ENCODE data around the gene MAMDC2.

DNA sequence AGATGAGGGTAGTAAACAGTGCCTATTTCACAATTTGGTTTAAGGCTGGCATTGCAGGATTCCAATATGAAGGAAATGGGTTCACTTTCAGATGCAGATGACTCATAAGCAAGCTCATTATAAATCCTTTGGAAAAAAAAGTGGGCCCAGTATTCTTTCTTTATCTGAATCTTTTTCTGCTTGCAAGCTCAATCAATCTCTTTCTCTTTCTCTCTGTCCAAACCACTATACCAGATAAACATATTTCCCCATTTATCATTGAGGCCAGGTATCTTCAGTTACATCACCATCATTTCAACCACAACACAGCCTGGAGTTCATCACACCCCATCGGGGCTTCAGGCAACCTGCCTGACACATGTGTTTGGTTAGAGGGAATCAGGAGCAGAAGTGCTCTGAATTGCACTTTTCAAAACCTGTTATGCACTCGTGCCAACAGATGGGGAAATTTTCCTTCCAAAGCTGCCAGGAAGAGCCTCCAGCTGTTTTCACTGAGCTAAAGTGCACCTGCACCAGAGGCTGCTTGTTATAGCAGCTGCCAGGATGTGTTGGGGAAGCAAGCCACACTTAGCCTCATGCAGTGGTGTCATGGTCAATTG lies 30.0 kb upstream of the MAMDC2 start:
- TF ChIP-seq, protein P1, sequence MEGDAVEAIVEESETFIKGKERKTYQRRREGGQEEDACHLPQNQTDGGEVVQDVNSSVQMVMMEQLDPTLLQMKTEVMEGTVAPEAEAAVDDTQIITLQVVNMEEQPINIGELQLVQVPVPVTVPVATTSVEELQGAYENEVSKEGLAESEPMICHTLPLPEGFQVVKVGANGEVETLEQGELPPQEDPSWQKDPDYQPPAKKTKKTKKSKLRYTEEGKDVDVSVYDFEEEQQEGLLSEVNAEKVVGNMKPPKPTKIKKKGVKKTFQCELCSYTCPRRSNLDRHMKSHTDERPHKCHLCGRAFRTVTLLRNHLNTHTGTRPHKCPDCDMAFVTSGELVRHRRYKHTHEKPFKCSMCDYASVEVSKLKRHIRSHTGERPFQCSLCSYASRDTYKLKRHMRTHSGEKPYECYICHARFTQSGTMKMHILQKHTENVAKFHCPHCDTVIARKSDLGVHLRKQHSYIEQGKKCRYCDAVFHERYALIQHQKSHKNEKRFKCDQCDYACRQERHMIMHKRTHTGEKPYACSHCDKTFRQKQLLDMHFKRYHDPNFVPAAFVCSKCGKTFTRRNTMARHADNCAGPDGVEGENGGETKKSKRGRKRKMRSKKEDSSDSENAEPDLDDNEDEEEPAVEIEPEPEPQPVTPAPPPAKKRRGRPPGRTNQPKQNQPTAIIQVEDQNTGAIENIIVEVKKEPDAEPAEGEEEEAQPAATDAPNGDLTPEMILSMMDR (IDR thresholded peaks at IDR 0.05; ENCODE audit: insufficient read depth, low read depth, low read length): no peak
- no peak for TF ChIP-seq EZH2 (IDR thresholded peaks at IDR 0.05; ENCODE audit: insufficient read depth, low read length)

Measured in astrocyte (in vitro differentiated cells and primary cell).